GM12878 (cell line): Measurements from ENCODE around the gene RNF181. TPM values are rescaled to one million over a fixed set of nuclear protein-coding genes. Genes with fewer than 3 reads are reported as not detected.

ENCODE experiments used
- ATAC-seq: fragments of 200-7000 bp; cut with Tn5 transposase; 3 replicates; pipeline ENCODE4 v1.9.1; 2020; ENCODE audit warnings: mild to moderate bottlenecking, moderate library complexity
- BruUV-seq: library from RNA; stranded (reverse); fragments of 400-500 nt; replicated peaks from 2 replicates; lab custom pipeline; 2021; lab: Mats Ljungman, UMichigan
- CTCF ChIA-PET: fragments of 300-600 bp; sonication (Branson Sonifier 250); formaldehyde crosslinking; extraction: SDS; loops from one replicate; lab custom pipeline; 2021; ENCODE audit warnings: inconsistent platforms; lab: Yijun Ruan, JAX
- POLR2A ChIA-PET: fragments of 350-600 bp; formaldehyde crosslinking; extraction: SDS; loops from one replicate; lab custom pipeline; 2021; ENCODE audit warnings: inconsistent platforms; lab: Charles Lee
- RAD21 ChIA-PET: fragments of 300-600 bp; sonication (Branson Sonifier 250); formaldehyde crosslinking; loops from one replicate; lab custom pipeline; 2023; ENCODE audit warnings: antibody characterized with exemption; ENCODE audit not compliant: unreplicated experiment; lab: Charles Lee
- SMC1A ChIA-PET: fragments of 300-600 bp; sonication (Branson Sonifier 250); formaldehyde crosslinking; loops from one replicate; lab custom pipeline; 2023; ENCODE audit not compliant: unreplicated experiment, uncharacterized antibody; lab: Charles Lee
- DNase-seq: peaks from one replicate; pipeline ENCODE4 v3.0.0-alpha.2; 2011; ENCODE audit warnings: low read depth, low spot score
- FAIRE-seq: peaks from 3 replicates; lab custom pipeline; 2011; peaks lifted over from hg19 to GRCh38; lab: Jason Lieb, UNC
- H2AFZ ChIP-seq: 2 replicates; pipeline ENCODE4 v1.6.0; 2011; ENCODE audit warnings: low read depth, low read length, control low read depth; ENCODE audit not compliant: control insufficient read depth
- H3K27ac ChIP-seq: 2 replicates; pipeline ENCODE4 v1.5.1; 2011; ENCODE audit warnings: control low read depth; ENCODE audit not compliant: control insufficient read depth, insufficient read depth
- H3K27me3 ChIP-seq, 2 experiments: replicated peaks in 1 of 2; 2 replicates each; pipeline versions ENCODE4 v1.6.0 to v1.6.1; 2011; ENCODE audit warnings: low read length in 1 of 2; ENCODE audit not compliant: control insufficient read depth in 2 of 2, insufficient read depth in 2 of 2
- H3K36me3 ChIP-seq, 2 experiments: 2 replicates each; pipeline ENCODE4 v1.5.1; 2011; ENCODE audit warnings: low read length in 1 of 2; ENCODE audit not compliant: control insufficient read depth in 2 of 2, insufficient read depth in 2 of 2
- H3K4me1 ChIP-seq: 2 replicates; pipeline ENCODE4 v1.6.1; 2011; ENCODE audit warnings: mild to moderate bottlenecking, low read length, moderate library complexity, mixed read lengths; ENCODE audit not compliant: control insufficient read depth, insufficient read depth
- H3K4me2 ChIP-seq: 2 replicates; pipeline ENCODE4 v1.6.0; 2011; ENCODE audit warnings: control low read depth; ENCODE audit not compliant: control insufficient read depth, insufficient read depth
- H3K4me3 ChIP-seq: fragments of 200-600 bp; sonication (generic); 2 replicates; pipeline ENCODE4 v1.5.1; 2016
- H3K79me2 ChIP-seq: 2 replicates; pipeline ENCODE4 v1.6.0; 2011; ENCODE audit warnings: low read length; ENCODE audit not compliant: control insufficient read depth, insufficient read depth
- H3K9ac ChIP-seq: 2 replicates; pipeline ENCODE4 v1.8.0; 2011; ENCODE audit warnings: low read length, control low read depth, mixed read lengths; ENCODE audit not compliant: control insufficient read depth, insufficient read depth
- H3K9me3 ChIP-seq: replicated peaks from 3 replicates; pipeline ENCODE4 v1.5.1; 2011; ENCODE audit warnings: mild to moderate bottlenecking, low read length; ENCODE audit not compliant: control insufficient read depth, insufficient read depth
- H4K20me1 ChIP-seq: 2 replicates; pipeline ENCODE4 v1.6.0; 2011; ENCODE audit not compliant: control insufficient read depth, insufficient read depth
- MYC ChIP-seq: IDR thresholded peaks from 2 replicates; pipeline ENCODE4 v1.6.1; 2011; ENCODE audit warnings: mild to moderate bottlenecking, low read length, moderate library complexity, inconsistent platforms; ENCODE audit not compliant: insufficient read depth, insufficient replicate concordance, insufficient read length, severe bottlenecking
- SIX5 ChIP-seq: IDR thresholded peaks from 2 replicates; pipeline ENCODE4 v1.6.1; 2011; ENCODE audit warnings: mild to moderate bottlenecking, low read depth, low read length, moderate library complexity; ENCODE audit not compliant: severe bottlenecking
- WGBS: methylation state at CpG from one replicate; pipeline ENCODE4 v1.1.6; 2016; ENCODE audit warnings: low lambda C conversion rate; ENCODE audit not compliant: insufficient replicate concordance, insufficient coverage; ENCODE audit errors: missing lambda C conversion rate; 5-methylcytosine and 5-hydroxymethylcytosine counted together
- in situ Hi-C: fragments of 300-500 bp; cut with MboI; formaldehyde crosslinking; loops from 9 replicates; pipeline ENCODE4 v1.14.3; 2018; ENCODE audit warnings: mixed read lengths
- intact Hi-C: fragments of 100-400 bp; cut with micrococcal nuclease; formaldehyde crosslinking; loops from one replicate; pipeline ENCODE4 v1.14.2; 2022; ENCODE audit not compliant: unreplicated experiment
- polyA plus RNA-seq, 11 experiments: library from polyadenylated mRNA; depleted of rRNA in 4 of 11; unstranded in 6 of 11; stranded (reverse) in 5 of 11; fragments of >200 nt; fragmentation: Nextera tagmentation in 4 of 11; fragmentation: Illumina TruSeq in 1 of 11; extraction: Ambion mirVana in 4 of 11; extraction: Trizol in 1 of 11; gene quantifications; 1 replicate in 1 of 11; 2 replicates in 10 of 11; pipeline versions ENCODE4 v1.2.1 to v1.2.3, GENCODE V29; 2011 to 2016; ENCODE audit warnings: inconsistent platforms in 2 of 11, missing spikeins in 2 of 11, low read depth in 1 of 11
- total RNA-seq, 4 experiments: library from RNA; depleted of rRNA in 3 of 4; stranded (reverse); fragments of >200 nt in 3 of 4; fragmentation: Illumina TruSeq in 1 of 4; extraction: Trizol in 1 of 4; gene quantifications; 2 replicates each; pipeline versions ENCODE4 v1.2.1 to v1.2.3, GENCODE V29; 2013 to 2021
- TF ChIP-seq, protein P1 (sequence below): fragments of 450-650 bp; conservative IDR thresholded peaks from 2 replicates; pipeline ENCODE4 v1.6.1; 2017; ENCODE audit warnings: mild to moderate bottlenecking, moderate library complexity

RNF181 gene
- total and polyA plus RNA-seq, 10 of the 15 experiments (the other 5 are each of a cell fraction or from before 2014, with no cell fraction given) = 101 to 409 (median 213) TPM

DNA sequence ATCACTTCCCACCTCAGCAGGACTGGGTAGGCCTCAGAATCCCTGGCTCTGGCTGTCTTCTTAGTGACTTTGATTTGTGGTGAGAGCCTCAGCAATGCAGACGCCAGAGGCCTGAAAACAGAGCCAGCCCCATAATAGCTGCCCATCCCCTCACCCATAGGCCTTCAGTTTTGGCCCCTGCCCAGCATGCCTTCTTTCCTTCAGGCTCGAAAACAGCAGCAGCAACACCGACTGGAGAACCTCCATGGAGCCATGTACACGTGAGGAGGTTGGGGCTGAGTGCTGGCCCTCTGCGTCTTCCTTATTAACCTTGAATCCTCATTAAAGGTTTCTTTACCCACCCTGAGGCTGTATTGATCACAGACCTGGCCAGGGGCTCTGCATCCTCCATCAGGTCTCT is 1.7 kb downstream of the RNF181 start:
- Histone ChIP-seq H3K9me3 (no peaks in the 10 kb centered on the region), H3K79me2 (peaks cover 28% of the 10 kb centered on the region), H3K27ac (no peak overlapping the region), H3K36me3 (peaks cover 0 to 14% of the 10 kb centered on the region in 2 experiments; a peak in 3 of 4 replicates), H3K4me1 (peaks cover 9% of the 10 kb centered on the region), H3K27me3 (no peaks in the 10 kb centered on the region), H2AFZ (no peak overlapping the region), H4K20me1 (no peaks in the 10 kb centered on the region), H3K4me2 (no peak overlapping the region), H3K9ac (no peak overlapping the region), H3K4me3 (0 out of 2 replicates have a peak overlapping the region, but pooled peaks have one; percentile 97)
- TSS peak; percentile 61 for BruUV-seq
- ATAC-seq = no peak
- intact Hi-C loops (no loop called here), in situ Hi-C loops (no loop called here)
- SMC1A ChIA-PET = interaction anchor here (1.2 to 3.2 kb wide), 2 partner anchors 19 to 45 kb away, joined by 3 to 20 read pairs; partner anchors contain the start of gene VAMP8
- no peak for DNase-seq
- no peak for FAIRE-seq
- 80% methylated on average over 5 of the region's 5 CpGs for whole genome bisulfite sequencing
- TF ChIP-seq SIX5 = no peak
- TF ChIP-seq MYC = no peak
- TF ChIP-seq, protein P1, sequence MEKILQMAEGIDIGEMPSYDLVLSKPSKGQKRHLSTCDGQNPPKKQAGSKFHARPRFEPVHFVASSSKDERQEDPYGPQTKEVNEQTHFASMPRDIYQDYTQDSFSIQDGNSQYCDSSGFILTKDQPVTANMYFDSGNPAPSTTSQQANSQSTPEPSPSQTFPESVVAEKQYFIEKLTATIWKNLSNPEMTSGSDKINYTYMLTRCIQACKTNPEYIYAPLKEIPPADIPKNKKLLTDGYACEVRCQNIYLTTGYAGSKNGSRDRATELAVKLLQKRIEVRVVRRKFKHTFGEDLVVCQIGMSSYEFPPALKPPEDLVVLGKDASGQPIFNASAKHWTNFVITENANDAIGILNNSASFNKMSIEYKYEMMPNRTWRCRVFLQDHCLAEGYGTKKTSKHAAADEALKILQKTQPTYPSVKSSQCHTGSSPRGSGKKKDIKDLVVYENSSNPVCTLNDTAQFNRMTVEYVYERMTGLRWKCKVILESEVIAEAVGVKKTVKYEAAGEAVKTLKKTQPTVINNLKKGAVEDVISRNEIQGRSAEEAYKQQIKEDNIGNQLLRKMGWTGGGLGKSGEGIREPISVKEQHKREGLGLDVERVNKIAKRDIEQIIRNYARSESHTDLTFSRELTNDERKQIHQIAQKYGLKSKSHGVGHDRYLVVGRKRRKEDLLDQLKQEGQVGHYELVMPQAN = no peak
- POLR2A ChIA-PET = interaction anchor here (0.6 to 3.8 kb wide), 4 partner anchors 15 to 34 kb away, joined by 3 to 57 read pairs (median 19); partner anchors contain the start of genes C2orf68, GGCX and VAMP8
- RAD21 ChIA-PET = no interaction called here
- CTCF ChIA-PET = interaction anchor here (1.0 kb wide), 1 partner anchor 39 kb away, joined by 3 read pairs; no protein-coding TSS in a partner anchor
